Stomach (tissue), 4 donors: ENCODE measurements around the gene NHSL1.

ENCODE experiments used
- CTCF ChIP-seq, 7 experiments: fragments of 450-650 bp in 4 of 7; fragments of 200-600 bp in 3 of 7; sonication (generic) in 3 of 7; IDR thresholded peaks; one replicate each; pipeline ENCODE4 v1.5.1; 2016 to 2019; ENCODE audit warnings: antibody characterized with exemption in 7 of 7, control low read depth in 2 of 7, mild to moderate bottlenecking in 1 of 7
- EP300 ChIP-seq: sonication (generic); formaldehyde crosslinking; IDR thresholded peaks from one replicate; pipeline ENCODE4 v1.6.1; 2017; ENCODE audit warnings: antibody characterized with exemption
- POLR2A ChIP-seq, 4 donors: fragments of 450-650 bp; IDR thresholded peaks; one replicate each; pipeline ENCODE4 v1.6.1; 2016; ENCODE audit warnings: antibody characterized with exemption in 4 of 4, control low read depth in 2 of 4, mild to moderate bottlenecking in 1 of 4, moderate library complexity in 1 of 4
- POLR2AphosphoS5 ChIP-seq, 3 donors: sonication (generic); formaldehyde crosslinking; IDR thresholded peaks; one replicate each; pipeline ENCODE4 v1.6.1; 2016; ENCODE audit warnings: antibody characterized with exemption in 3 of 3

GRCh38 chr6:138515657-138516248, 16.5 kb upstream of the NHSL1 start:
- TF ChIP-seq CTCF (IDR thresholded peaks at IDR 0.05) (no peak), POLR2AphosphoS5 (IDR thresholded peaks at IDR 0.05) (no peak), EP300 (no peak), POLR2A (IDR thresholded peaks at IDR 0.05) (no peak)
